VCaP (cell line): Measurements from ENCODE around the gene ZNF235.

Experiments
- H3K27ac ChIP-seq: fragments of 450-650 bp; 2 replicates; pipeline ENCODE4 v1.5.1; 2017
- TF ChIP-seq, protein P1 (sequence below): fragments of 450-650 bp; conservative IDR thresholded peaks from 2 replicates; pipeline ENCODE4 v1.5.1; 2017; ENCODE audit warnings: mild to moderate bottlenecking, moderate library complexity

ZNF235 gene

DNA sequence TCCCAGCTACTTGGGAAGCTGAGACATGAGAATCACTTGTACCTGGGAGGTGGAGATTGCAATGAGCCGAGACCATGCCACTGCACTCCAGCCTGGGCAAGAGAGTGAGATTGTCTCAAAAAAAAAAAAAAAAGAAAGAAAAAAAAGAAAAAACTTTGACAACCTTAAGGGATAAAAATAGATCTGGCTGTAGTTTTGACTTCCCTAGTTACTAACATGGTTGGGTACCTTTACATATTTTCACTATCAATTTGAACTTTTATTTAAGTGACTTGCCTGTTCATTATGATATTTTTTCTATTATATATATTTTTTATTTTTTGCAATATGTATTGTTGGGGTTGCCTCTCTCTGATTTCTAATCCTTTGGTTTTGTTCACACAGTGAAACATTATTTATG, 8.4 kb upstream of the ZNF235 start:
- no peak overlapping the region for H3K27ac ChIP-seq
- TF ChIP-seq, protein P1, sequence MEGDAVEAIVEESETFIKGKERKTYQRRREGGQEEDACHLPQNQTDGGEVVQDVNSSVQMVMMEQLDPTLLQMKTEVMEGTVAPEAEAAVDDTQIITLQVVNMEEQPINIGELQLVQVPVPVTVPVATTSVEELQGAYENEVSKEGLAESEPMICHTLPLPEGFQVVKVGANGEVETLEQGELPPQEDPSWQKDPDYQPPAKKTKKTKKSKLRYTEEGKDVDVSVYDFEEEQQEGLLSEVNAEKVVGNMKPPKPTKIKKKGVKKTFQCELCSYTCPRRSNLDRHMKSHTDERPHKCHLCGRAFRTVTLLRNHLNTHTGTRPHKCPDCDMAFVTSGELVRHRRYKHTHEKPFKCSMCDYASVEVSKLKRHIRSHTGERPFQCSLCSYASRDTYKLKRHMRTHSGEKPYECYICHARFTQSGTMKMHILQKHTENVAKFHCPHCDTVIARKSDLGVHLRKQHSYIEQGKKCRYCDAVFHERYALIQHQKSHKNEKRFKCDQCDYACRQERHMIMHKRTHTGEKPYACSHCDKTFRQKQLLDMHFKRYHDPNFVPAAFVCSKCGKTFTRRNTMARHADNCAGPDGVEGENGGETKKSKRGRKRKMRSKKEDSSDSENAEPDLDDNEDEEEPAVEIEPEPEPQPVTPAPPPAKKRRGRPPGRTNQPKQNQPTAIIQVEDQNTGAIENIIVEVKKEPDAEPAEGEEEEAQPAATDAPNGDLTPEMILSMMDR, result no peak

DNA sequence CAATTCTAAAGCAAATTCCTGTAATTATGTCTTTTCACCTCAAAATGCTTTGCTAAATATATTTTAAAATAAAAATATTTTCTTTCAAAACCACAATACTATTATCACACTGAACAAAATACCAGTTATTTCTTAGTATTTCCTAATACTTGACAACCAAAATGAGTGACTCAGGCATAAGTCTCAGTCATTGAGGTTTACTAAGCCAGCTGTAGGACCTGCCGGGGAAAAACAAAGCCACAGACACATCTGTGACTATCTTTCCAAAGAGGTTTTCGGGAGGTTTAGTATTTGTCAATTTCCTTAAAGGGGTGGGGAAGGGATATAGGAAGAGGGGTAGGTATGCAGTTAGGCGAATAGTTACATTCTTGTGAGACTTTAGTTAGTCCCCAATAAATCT, 3.2 kb upstream of the ZNF235 start:
- H3K27ac ChIP-seq, result no peak overlapping the region
- TF ChIP-seq, protein P1, result no peak

DNA sequence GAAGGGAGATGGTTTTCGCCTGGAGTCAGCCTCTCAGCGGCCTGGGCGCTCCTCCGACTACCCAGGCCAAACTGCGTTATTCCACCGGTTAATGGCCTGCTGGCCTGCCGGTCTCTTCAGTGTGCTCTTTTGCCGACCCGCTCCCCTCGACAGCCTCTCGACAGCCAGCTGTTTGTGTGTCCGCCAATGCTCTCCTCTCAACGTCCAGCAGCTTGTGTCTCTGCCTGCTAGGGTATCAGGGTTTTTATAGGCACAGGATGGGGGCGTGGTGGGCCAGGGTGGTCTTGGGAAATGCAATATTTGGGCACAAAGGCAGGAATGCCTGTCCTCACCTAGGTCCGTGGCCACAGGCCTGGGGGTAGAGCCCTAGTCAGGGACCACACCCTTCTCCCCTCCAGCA, 1.5 kb upstream of the ZNF235 start:
- TF ChIP-seq, protein P1, result no peak
- no peak overlapping the region for H3K27ac ChIP-seq

DNA sequence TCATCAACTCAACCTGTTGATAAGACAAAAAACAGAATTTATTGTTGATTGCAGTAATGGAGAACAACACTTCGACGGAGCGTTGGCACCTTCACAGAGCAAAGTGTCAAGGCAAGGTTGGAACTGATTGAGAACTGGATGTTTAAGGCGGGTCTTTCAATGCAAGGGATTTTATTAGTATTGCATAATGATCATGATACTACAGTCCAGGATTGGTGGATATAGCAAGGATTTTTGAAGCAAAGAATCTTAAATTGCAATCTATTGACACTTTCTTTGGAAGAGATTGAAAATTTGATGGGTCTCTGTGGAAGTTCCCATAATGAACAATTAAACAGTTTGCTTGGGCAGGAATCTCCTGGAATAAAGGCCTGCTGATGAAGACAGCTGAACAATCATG, 632 bp upstream of the ZNF235 start:
- TF ChIP-seq, protein P1, result no peak
- H3K27ac ChIP-seq, result no peak overlapping the region; the same call in 1 of the 2 replicates

DNA sequence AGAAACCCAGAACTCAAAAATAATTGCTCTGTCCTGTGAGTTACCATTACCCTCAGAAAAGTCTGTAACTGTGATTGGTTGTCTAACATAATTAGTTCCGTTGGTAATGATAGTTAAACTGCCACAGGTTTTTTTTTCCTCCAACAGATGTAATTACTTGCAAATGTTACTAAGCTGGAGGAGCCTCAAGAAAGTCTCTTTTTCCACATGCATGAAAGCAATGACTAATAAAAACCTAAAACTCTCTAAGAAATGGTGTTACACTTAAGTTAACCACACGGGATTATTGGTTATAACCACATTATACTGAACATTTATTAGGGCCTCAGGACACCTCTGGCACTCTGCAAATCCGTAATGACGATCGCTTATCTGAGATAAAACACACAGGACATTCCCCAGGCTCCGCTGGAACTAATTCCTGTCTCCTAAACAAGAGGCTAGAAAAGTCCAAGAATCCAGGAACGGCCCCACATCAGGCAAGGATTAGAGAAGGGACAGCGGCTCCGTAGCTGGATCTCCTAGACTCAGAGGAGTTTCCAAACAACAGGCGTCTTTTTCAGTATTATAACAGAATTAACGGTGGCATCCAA, 753 bp downstream of the ZNF235 start:
- peak overlapping the region; percentile 85 for H3K27ac ChIP-seq

DNA sequence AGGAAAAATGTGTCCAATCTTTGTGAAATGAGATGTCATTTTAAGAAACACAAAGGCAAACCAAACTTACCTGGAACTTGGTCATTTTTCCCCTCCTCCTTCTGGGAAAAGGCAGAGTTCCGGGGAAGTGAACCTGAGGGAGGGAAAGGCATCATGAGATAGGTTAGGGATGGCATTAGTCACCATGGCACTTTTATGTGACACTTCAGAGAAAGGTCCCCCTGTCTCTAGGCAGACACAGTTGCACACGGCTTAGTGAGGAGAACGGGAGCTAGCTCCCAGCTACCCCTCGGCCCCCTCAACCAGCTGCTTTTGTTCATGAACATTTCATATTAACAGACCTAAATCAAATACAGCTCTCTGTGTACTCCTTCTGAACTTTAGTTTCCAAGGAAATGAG, 1.5 kb downstream of the ZNF235 start:
- peak overlapping the region; percentile 85; the same call in 1 of the 2 replicates for H3K27ac ChIP-seq
- TF ChIP-seq, protein P1, result no peak

More for the DNA sequence above, 753 bp downstream of the ZNF235 start:
- TF ChIP-seq, protein P1, result no peak

DNA sequence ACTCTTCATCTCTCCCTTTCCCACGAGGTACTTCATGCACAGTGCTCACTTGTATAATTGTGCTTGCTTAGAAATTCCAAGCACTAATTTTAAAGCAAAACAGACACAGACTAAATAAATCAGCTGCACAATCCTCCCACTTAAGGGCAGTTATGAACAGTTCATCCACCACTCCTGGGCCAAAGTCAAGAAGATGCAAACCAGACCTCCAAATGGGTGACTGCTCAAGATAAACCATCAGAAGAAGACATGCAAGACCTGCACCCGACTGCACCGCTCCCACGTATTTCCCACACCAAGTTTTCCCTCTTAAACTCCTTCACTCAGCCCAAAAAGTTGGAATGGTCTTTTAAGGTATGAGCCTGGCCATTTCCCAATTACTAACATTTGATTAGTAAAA, 19.9 kb downstream of the ZNF235 start:
- TF ChIP-seq, protein P1, result no peak
- H3K27ac ChIP-seq, result no peak overlapping the region
